Liver (tissue), 3 donors: ENCODE measurements around the gene DDX52.

Experiments used
- CTCF ChIP-seq: fragments of 150-350 bp; IDR thresholded peaks from 2 replicates; pipeline ENCODE4 v1.5.1; 2017; ENCODE audit warnings: improper control_type of control experiment, low read depth, low read length; ENCODE audit not compliant: missing input control
- EGR1 ChIP-seq, 2 donors: IDR thresholded peaks; 2 replicates each; pipeline ENCODE4 v1.6.1; 2016 to 2018; ENCODE audit warnings: antibody characterized with exemption in 2 of 2, low read depth in 2 of 2
- GABPA ChIP-seq, 2 donors: IDR thresholded peaks in 1 of 2; conservative IDR thresholded peaks in 1 of 2; 2 replicates each; pipeline ENCODE4 v1.6.1; 2016; ENCODE audit warnings: antibody characterized with exemption in 2 of 2, mild to moderate bottlenecking in 1 of 2, moderate library complexity in 1 of 2
- JUND ChIP-seq, 2 donors: IDR thresholded peaks; 2 replicates each; pipeline ENCODE4 v1.6.1; 2016; ENCODE audit warnings: antibody characterized with exemption in 2 of 2
- RAD21 ChIP-seq, 2 donors: IDR thresholded peaks; 2 replicates each; pipeline ENCODE4 v1.6.1; 2016; ENCODE audit warnings: antibody characterized with exemption in 2 of 2, mild to moderate bottlenecking in 2 of 2
- SP1 ChIP-seq: IDR thresholded peaks from 2 replicates; pipeline ENCODE4 v1.6.1; 2018; ENCODE audit warnings: antibody characterized with exemption, mild to moderate bottlenecking
- TAF1 ChIP-seq: conservative IDR thresholded peaks from 2 replicates; pipeline ENCODE4 v1.6.1; 2016; ENCODE audit warnings: antibody characterized with exemption, mild to moderate bottlenecking
- TF ChIP-seq, protein P1 (sequence below): IDR thresholded peaks from 2 replicates; pipeline ENCODE4 v1.6.1; 2016; ENCODE audit warnings: antibody characterized with exemption
- TF ChIP-seq, protein P2 (sequence below): IDR thresholded peaks from 2 replicates; pipeline ENCODE4 v1.6.1; 2016; ENCODE audit warnings: antibody characterized with exemption
- donor health status: healthy.
- donor health status: healthy.

DNA sequence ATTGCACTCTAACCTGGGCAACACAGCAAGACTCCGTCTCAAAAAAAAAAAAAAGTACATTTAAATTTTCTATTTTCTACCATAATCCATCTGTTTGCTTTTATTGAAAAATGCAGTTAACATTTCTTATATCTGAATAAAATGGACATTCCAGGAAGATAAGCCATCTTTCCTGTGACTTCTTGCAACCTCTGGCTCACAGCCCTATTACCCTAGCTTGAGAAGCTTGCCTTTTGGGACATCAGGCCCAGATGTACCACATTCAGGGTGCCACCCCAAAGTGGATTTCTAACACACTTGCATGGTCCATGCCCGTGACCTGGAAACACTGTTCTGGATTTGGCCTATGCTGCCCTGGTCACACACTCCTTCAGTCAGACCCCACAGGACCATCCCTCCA is 30.1 kb upstream of the DDX52 start:
- TF ChIP-seq, protein P1, sequence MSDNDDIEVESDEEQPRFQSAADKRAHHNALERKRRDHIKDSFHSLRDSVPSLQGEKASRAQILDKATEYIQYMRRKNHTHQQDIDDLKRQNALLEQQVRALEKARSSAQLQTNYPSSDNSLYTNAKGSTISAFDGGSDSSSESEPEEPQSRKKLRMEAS, result no peak
- TF ChIP-seq CTCF (no peak), GABPA (IDR thresholded peaks at IDR 0.05 in 1 of 2, conservative IDR thresholded peaks at IDR 0.05 in 1 of 2) (no peak), TAF1 (no peak), JUND (IDR thresholded peaks at IDR 0.05) (no peak), SP1 (no peak), EGR1 (IDR thresholded peaks at IDR 0.05; ENCODE audit: low read depth in 2 of 2) (no peak), RAD21 (IDR thresholded peaks at IDR 0.05) (no peak)
- TF ChIP-seq, protein P2, sequence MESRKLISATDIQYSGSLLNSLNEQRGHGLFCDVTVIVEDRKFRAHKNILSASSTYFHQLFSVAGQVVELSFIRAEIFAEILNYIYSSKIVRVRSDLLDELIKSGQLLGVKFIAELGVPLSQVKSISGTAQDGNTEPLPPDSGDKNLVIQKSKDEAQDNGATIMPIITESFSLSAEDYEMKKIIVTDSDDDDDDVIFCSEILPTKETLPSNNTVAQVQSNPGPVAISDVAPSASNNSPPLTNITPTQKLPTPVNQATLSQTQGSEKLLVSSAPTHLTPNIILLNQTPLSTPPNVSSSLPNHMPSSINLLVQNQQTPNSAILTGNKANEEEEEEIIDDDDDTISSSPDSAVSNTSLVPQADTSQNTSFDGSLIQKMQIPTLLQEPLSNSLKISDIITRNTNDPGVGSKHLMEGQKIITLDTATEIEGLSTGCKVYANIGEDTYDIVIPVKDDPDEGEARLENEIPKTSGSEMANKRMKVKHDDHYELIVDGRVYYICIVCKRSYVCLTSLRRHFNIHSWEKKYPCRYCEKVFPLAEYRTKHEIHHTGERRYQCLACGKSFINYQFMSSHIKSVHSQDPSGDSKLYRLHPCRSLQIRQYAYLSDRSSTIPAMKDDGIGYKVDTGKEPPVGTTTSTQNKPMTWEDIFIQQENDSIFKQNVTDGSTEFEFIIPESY, result no peak
